ENCODE results near the gene FAIM2. TPM values are rescaled to one million over a fixed set of nuclear protein-coding genes. Genes with fewer than 3 reads are reported as not detected.

FAIM2 gene
- total and polyA plus RNA-seq, 2 donors (not counting 3 experiments of a cell fraction or from before 2014, with no cell fraction given) = 0.01 TPM; not detected in 1

GRCh38 chr12:49823951-49824350 is 79.7 kb downstream of the FAIM2 start:
- intact Hi-C loops (cut with micrococcal nuclease) = no loop called here
- CTCF ChIA-PET = interaction anchor here (9.0 kb wide), 1 partner anchor 15 kb away, joined by 54 read pairs; no protein-coding TSS in a partner anchor
- dilution Hi-C loops (cut with MboI; ENCODE audit: extremely low pct_ligation_motif_present, low sequenced_read_pairs) = no loop called here

More at GRCh38 chr12:49823951-49824350, 79.7 kb downstream of the FAIM2 start:
- Histone ChIP-seq H3K4me2 (ENCODE audit: insufficient read depth, low read length) (no peak overlapping the region), H3K9me1 (replicated peaks; ENCODE audit: control insufficient read depth, extremely low read depth, insufficient read depth, low read length) (no peaks in the 10 kb centered on the region), H3K9ac (replicated peaks; ENCODE audit: extremely low read depth, insufficient read depth, low read length) (no peak overlapping the region), H3K27me3 (ENCODE audit: control insufficient read depth in 2 of 2, insufficient read depth in 2 of 2, low read length in 2 of 2) (no peaks in the 10 kb centered on the region), H3K79me2 (ENCODE audit: control insufficient read depth, insufficient read depth, low read length) (peaks cover 65% of the 10 kb centered on the region), H4K20me1 (replicated peaks; ENCODE audit: control insufficient read depth, extremely low read depth, insufficient read depth, low read length) (no peaks in the 10 kb centered on the region), H3K4me3 (replicated peaks in 1 of 3; ENCODE audit: insufficient read depth in 1 of 3, low read depth in 1 of 3, low read length in 3 of 3) (no peak overlapping the region), H3K36me3 (ENCODE audit: control insufficient read depth in 2 of 2, extremely low read depth in 1 of 2, insufficient read depth in 2 of 2, low read length in 2 of 2) (peaks cover 0 to 4% of the 10 kb centered on the region in 2 experiments), H3K27ac (ENCODE audit: insufficient read depth, low read depth, low read length) (no peak overlapping the region), H3K4me1 (ENCODE audit: control insufficient read depth, extremely low read depth, insufficient read depth, low read length) (peaks cover 55% of the 10 kb centered on the region), H2AFZ (ENCODE audit: low read depth, low read length) (no peak overlapping the region), H3K9me3 (replicated peaks; ENCODE audit: control insufficient read depth, insufficient read depth, low read length) (no peaks in the 10 kb centered on the region)
- POLR2A ChIA-PET = no interaction called here
- DNase-seq (ENCODE audit: low read depth, low spot score) (no peak), FAIRE-seq (no peak)
- no peak for TF ChIP-seq MAX (IDR thresholded peaks at IDR 0.05; ENCODE audit: insufficient read depth, insufficient read length)
- TF ChIP-seq EZH2 (IDR thresholded peaks at IDR 0.05; ENCODE audit: borderline replicate concordance, low read depth, low read length, severe bottlenecking) = no peak
- TF ChIP-seq POLR2AphosphoS5 (IDR thresholded peaks at IDR 0.05; ENCODE audit: insufficient read depth, low read depth, low read length) = no peak
- no peak for TF ChIP-seq POLR2A (IDR thresholded peaks at IDR 0.05; ENCODE audit: low read depth, low read length)
- TF ChIP-seq CTCF (IDR thresholded peaks at IDR 0.05; ENCODE audit: extremely low read depth in 1 of 2, insufficient read depth in 1 of 2, low read depth in 1 of 2, low read length in 2 of 2) = no peak
- no peak for TF ChIP-seq JUN (IDR thresholded peaks at IDR 0.05; ENCODE audit: borderline replicate concordance, insufficient read depth, insufficient read length, low read depth)
- TF ChIP-seq MYC (IDR thresholded peaks at IDR 0.05; ENCODE audit: low read depth, low read length) = no peak
- no peak for TF ChIP-seq GATA2 (IDR thresholded peaks at IDR 0.05; ENCODE audit: insufficient read depth, insufficient read length, low read depth, low read length)
- no peak for TF ChIP-seq FOS (IDR thresholded peaks at IDR 0.05; ENCODE audit: borderline replicate concordance, insufficient read depth, low read length)
- no TSS peak for BruUV-seq (replicated peaks)
